ENCODE results near the gene DYNLL2. TPM values are rescaled to one million over a fixed set of nuclear protein-coding genes. Genes with fewer than 3 reads are reported as not detected.

Gene DYNLL2
- polyA plus RNA-seq, 1 donor (not counting 4 experiments of a cell fraction or from before 2014, with no cell fraction given), result 21.5 TPM

DNA sequence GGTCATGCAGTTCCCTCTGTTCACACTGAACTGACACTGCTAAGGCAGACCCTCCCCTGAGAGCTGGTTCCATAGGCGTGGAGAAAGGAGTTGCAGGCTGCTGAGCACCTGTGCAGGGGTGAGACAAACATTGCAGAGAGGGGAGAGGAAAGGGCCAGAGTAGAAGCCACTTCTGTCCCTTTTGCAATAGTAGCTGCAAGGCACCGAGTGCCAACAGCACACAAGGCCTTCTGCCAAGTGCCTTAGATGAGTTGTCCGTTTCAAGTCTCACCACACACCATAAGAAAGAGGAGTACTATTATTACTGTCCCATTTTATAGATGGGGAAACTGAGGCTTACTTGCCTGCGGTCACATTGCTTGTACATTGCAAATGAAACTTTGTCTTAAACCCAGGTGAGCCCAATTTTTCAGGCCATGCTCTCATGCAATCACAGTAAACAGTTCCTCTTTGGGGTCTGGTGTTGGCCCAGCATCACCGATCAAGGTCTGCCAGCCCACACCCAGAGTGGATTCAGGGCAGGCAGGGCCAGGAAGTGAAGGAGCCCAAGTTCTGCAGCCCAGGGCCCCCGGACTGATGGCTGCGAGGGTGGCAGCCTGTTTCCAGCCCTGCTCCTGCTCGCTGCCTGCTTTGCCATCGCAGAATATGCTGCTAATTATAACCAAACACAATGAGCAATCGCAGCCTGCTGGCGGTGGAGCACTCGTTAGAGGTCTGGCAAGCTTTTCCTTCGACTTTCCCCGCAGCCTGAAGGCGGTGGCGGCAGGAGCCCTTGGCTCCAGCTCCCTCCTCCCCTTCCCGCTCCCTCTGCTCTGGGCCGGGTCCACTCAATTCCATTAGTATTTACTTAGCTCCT lies 36.8 kb upstream of the DYNLL2 start:
- no peak overlapping the region for H3K4me3 ChIP-seq (ENCODE audit: control insufficient read depth in 2 of 3, extremely low read depth in 1 of 3, insufficient read depth in 2 of 3, low read depth in 1 of 3, low read length in 3 of 3)
- H3K9ac ChIP-seq (ENCODE audit: control insufficient read depth, extremely low read depth, insufficient read depth, low read length), result no peak overlapping the region
- no peak for TF ChIP-seq EZH2 (IDR thresholded peaks at IDR 0.05; ENCODE audit: low read length)
- TF ChIP-seq, protein P1, sequence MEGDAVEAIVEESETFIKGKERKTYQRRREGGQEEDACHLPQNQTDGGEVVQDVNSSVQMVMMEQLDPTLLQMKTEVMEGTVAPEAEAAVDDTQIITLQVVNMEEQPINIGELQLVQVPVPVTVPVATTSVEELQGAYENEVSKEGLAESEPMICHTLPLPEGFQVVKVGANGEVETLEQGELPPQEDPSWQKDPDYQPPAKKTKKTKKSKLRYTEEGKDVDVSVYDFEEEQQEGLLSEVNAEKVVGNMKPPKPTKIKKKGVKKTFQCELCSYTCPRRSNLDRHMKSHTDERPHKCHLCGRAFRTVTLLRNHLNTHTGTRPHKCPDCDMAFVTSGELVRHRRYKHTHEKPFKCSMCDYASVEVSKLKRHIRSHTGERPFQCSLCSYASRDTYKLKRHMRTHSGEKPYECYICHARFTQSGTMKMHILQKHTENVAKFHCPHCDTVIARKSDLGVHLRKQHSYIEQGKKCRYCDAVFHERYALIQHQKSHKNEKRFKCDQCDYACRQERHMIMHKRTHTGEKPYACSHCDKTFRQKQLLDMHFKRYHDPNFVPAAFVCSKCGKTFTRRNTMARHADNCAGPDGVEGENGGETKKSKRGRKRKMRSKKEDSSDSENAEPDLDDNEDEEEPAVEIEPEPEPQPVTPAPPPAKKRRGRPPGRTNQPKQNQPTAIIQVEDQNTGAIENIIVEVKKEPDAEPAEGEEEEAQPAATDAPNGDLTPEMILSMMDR (optimal IDR thresholded peaks at IDR 0.05 in 1 of 3, IDR thresholded peaks at IDR 0.05 in 1 of 3, conservative IDR thresholded peaks at IDR 0.05 in 1 of 3; ENCODE audit: extremely low read depth in 1 of 3, insufficient read depth in 2 of 3, low read length in 3 of 3), result no peak
- H3K4me2 ChIP-seq (ENCODE audit: control insufficient read depth, extremely low read depth, insufficient read depth, low read depth, low read length), result no peak overlapping the region
- H3K9me3 ChIP-seq (ENCODE audit: control insufficient read depth, low read depth, low read length), result no peaks in the 10 kb centered on the region
- dilution Hi-C loops (cut with MboI; ENCODE audit: extremely low pct_ligation_motif_present, low sequenced_read_pairs), result no loop called here
- H3K4me1 ChIP-seq (ENCODE audit: control insufficient read depth, extremely low read depth, insufficient read depth, low read length), result no peaks in the 10 kb centered on the region
- no peak for DNase-seq (ENCODE audit: low read depth, low spot score)
- FAIRE-seq, result no peak
- no peaks in the 10 kb centered on the region for H3K79me2 ChIP-seq (ENCODE audit: control insufficient read depth, insufficient read depth, low read length)
- H3K27ac ChIP-seq (ENCODE audit: control insufficient read depth, insufficient read depth, low read length), result no peak overlapping the region
- H3K27me3 ChIP-seq (ENCODE audit: control insufficient read depth, extremely low read depth, insufficient read depth, low read length), result no peaks in the 10 kb centered on the region
- no peaks in the 10 kb centered on the region for H3K36me3 ChIP-seq (ENCODE audit: control insufficient read depth in 2 of 2, extremely low read depth in 1 of 2, insufficient read depth in 2 of 2, low read length in 2 of 2)
- H4K20me1 ChIP-seq (ENCODE audit: control insufficient read depth, extremely low read depth, insufficient read depth, low read length), result no peaks in the 10 kb centered on the region
- peak overlapping the region; percentile 37 for H2AFZ ChIP-seq (ENCODE audit: control insufficient read depth, low read length)
- no peaks in the 10 kb centered on the region for H3K9me1 ChIP-seq (ENCODE audit: control insufficient read depth, extremely low read depth, insufficient read depth, low read length)

DNA sequence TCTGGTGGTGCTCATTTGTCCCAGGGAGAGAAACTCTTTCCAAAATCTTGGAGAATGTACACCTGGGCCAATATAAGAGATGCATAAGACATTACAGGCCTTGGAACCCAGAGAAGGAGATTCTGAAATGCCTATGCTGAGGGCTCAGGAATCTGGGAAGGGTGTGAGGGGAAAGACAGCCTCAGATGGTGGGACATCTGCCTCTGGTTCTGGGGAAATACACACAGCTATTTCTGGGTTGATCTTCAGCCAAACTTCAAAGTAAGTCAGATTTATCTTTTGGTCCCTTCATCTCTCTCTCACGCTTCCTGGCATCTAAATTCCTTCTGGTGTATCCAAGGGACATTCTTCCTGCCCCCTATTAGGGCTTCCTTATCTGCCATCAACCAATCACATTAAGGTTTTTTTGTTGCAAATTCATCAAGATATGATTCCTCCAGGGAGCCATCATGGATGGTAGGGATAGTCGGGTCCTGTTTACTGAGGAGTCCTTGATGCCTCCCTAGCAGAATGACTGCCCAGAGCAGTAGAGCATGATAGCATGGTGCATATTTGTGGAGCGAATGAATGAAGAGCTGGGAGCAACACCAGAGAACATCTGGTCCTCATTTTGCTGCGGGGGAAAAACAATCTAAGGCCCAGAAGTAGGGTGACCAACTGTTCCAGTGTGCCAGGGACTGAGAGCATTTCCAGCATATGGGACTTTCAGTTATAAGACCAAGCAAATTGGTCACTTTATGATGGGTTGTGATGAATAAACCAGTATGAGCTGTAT lies 35.7 kb upstream of the DYNLL2 start:
- Histone ChIP-seq H3K27me3 (ENCODE audit: control insufficient read depth, extremely low read depth, insufficient read depth, low read length) (no peaks in the 10 kb centered on the region), H3K79me2 (ENCODE audit: control insufficient read depth, insufficient read depth, low read length) (no peaks in the 10 kb centered on the region), H3K9me3 (ENCODE audit: control insufficient read depth, low read depth, low read length) (no peaks in the 10 kb centered on the region), H2AFZ (ENCODE audit: control insufficient read depth, low read length) (no peak overlapping the region), H3K36me3 (ENCODE audit: control insufficient read depth in 2 of 2, extremely low read depth in 1 of 2, insufficient read depth in 2 of 2, low read length in 2 of 2) (no peaks in the 10 kb centered on the region), H3K4me1 (ENCODE audit: control insufficient read depth, extremely low read depth, insufficient read depth, low read length) (no peaks in the 10 kb centered on the region), H3K4me3 (ENCODE audit: control insufficient read depth in 2 of 3, extremely low read depth in 1 of 3, insufficient read depth in 2 of 3, low read depth in 1 of 3, low read length in 3 of 3) (no peak overlapping the region), H3K27ac (ENCODE audit: control insufficient read depth, insufficient read depth, low read length) (no peak overlapping the region), H3K4me2 (ENCODE audit: control insufficient read depth, extremely low read depth, insufficient read depth, low read depth, low read length) (no peak overlapping the region), H4K20me1 (ENCODE audit: control insufficient read depth, extremely low read depth, insufficient read depth, low read length) (no peaks in the 10 kb centered on the region), H3K9ac (ENCODE audit: control insufficient read depth, extremely low read depth, insufficient read depth, low read length) (no peak overlapping the region), H3K9me1 (ENCODE audit: control insufficient read depth, extremely low read depth, insufficient read depth, low read length) (no peaks in the 10 kb centered on the region)
- TF ChIP-seq EZH2 (IDR thresholded peaks at IDR 0.05; ENCODE audit: low read length), result no peak
- TF ChIP-seq, protein P1 (optimal IDR thresholded peaks at IDR 0.05 in 1 of 3, IDR thresholded peaks at IDR 0.05 in 1 of 3, conservative IDR thresholded peaks at IDR 0.05 in 1 of 3; ENCODE audit: extremely low read depth in 1 of 3, insufficient read depth in 2 of 3, low read length in 3 of 3), result no peak
- dilution Hi-C loops (cut with MboI; ENCODE audit: extremely low pct_ligation_motif_present, low sequenced_read_pairs), result no loop called here
- DNase-seq (ENCODE audit: low read depth, low spot score) (no peak), FAIRE-seq (no peak)

All from keratinocyte (primary cell).